Esophagus muscularis mucosa (tissue), 3 donors: ENCODE measurements around the gene RPS21.

Source experiments
- POLR2AphosphoS5 ChIP-seq, 2 donors: sonication (generic); formaldehyde crosslinking; IDR thresholded peaks; one replicate each; pipeline ENCODE4 v1.6.1; 2017; ENCODE audit warnings: antibody characterized with exemption in 2 of 2
- TF ChIP-seq, protein P1 (sequence below), 3 experiments: fragments of 200-600 bp in 2 of 3; fragments of 450-650 bp in 1 of 3; sonication (generic) in 2 of 3; IDR thresholded peaks; one replicate each; pipeline ENCODE4 v1.5.1; 2017 to 2019; ENCODE audit warnings: antibody characterized with exemption in 3 of 3, mild to moderate bottlenecking in 2 of 3, moderate library complexity in 1 of 3

DNA sequence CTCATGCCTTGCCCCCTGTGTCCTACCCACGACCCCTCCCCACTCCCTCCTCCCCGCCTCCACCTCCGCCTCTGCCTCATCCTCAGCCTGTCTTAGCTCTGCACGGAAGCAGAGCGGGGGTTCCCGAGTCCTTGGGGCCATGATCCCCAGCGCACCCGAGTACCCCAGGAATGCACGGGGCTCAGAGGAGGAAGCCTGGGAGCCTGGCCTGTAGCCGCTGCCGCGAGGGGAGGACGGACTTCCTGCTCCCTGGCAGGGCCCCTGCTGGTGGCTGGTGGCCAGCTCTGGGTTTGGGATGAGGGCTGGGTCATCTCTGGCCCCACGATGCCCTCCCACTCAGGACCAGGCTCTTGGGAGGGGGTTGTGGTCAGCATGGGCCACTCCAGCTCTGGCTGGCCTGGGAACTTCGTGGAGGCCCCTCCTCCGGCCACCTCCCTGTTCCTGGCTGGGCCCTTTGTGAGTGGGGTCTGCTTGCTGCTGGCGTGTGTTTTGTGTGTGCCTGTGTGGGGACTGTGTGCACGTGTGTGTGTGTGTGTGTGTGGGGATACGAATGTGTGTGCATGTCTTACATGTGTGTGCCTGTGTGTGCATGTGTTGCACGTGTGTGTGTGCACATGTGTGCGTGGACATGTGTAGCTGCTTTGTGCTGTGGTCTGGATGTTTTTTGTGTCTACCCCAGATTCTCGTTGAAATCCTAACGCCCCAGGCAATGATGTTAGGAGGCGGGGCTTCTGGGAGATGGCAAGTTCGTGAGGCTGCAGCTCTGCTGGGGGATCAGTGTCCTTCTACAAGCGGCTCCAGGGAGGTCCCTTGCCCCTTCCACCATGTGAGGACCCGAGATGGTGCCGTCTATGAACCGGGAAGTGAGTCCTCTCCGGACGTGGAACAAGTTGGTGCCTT lies 41.7 kb downstream of the RPS21 start:
- TF ChIP-seq, protein P1, sequence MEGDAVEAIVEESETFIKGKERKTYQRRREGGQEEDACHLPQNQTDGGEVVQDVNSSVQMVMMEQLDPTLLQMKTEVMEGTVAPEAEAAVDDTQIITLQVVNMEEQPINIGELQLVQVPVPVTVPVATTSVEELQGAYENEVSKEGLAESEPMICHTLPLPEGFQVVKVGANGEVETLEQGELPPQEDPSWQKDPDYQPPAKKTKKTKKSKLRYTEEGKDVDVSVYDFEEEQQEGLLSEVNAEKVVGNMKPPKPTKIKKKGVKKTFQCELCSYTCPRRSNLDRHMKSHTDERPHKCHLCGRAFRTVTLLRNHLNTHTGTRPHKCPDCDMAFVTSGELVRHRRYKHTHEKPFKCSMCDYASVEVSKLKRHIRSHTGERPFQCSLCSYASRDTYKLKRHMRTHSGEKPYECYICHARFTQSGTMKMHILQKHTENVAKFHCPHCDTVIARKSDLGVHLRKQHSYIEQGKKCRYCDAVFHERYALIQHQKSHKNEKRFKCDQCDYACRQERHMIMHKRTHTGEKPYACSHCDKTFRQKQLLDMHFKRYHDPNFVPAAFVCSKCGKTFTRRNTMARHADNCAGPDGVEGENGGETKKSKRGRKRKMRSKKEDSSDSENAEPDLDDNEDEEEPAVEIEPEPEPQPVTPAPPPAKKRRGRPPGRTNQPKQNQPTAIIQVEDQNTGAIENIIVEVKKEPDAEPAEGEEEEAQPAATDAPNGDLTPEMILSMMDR (IDR thresholded peaks at IDR 0.05) = no peak
- TF ChIP-seq POLR2AphosphoS5 (IDR thresholded peaks at IDR 0.05) = no peak
